Mononuclear cell (primary cell): Measurements from ENCODE around the gene SCCPDH. TPM values are rescaled to one million over a fixed set of nuclear protein-coding genes. Genes with fewer than 3 reads are reported as not detected.

Source experiments
- H3K27me3 ChIP-seq: 2 replicates; pipeline ENCODE4 v1.6.0; 2011; ENCODE audit warnings: low read length, control low read depth; ENCODE audit not compliant: insufficient read depth
- H3K4me1 ChIP-seq: 2 replicates; pipeline ENCODE4 v1.5.1; 2011; ENCODE audit warnings: mild to moderate bottlenecking, low read length, control low read depth; ENCODE audit not compliant: insufficient read depth
- H3K4me3 ChIP-seq: 2 replicates; pipeline ENCODE4 v1.5.1; 2011; ENCODE audit warnings: mild to moderate bottlenecking, low read length, moderate library complexity
- H3K9me3 ChIP-seq: 2 replicates; pipeline ENCODE4 v1.5.1; 2011; ENCODE audit warnings: low read depth, mild to moderate bottlenecking, control low read depth, low read length
- total RNA-seq: library from RNA; depleted of rRNA; stranded (reverse); fragments of >200 nt; gene quantifications from one replicate; pipeline ENCODE4 v1.2.3, GENCODE V29; 2012

Gene SCCPDH, protein sequence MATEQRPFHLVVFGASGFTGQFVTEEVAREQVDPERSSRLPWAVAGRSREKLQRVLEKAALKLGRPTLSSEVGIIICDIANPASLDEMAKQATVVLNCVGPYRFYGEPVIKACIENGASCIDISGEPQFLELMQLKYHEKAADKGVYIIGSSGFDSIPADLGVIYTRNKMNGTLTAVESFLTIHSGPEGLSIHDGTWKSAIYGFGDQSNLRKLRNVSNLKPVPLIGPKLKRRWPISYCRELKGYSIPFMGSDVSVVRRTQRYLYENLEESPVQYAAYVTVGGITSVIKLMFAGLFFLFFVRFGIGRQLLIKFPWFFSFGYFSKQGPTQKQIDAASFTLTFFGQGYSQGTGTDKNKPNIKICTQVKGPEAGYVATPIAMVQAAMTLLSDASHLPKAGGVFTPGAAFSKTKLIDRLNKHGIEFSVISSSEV
- 8.6 TPM for total RNA-seq

DNA sequence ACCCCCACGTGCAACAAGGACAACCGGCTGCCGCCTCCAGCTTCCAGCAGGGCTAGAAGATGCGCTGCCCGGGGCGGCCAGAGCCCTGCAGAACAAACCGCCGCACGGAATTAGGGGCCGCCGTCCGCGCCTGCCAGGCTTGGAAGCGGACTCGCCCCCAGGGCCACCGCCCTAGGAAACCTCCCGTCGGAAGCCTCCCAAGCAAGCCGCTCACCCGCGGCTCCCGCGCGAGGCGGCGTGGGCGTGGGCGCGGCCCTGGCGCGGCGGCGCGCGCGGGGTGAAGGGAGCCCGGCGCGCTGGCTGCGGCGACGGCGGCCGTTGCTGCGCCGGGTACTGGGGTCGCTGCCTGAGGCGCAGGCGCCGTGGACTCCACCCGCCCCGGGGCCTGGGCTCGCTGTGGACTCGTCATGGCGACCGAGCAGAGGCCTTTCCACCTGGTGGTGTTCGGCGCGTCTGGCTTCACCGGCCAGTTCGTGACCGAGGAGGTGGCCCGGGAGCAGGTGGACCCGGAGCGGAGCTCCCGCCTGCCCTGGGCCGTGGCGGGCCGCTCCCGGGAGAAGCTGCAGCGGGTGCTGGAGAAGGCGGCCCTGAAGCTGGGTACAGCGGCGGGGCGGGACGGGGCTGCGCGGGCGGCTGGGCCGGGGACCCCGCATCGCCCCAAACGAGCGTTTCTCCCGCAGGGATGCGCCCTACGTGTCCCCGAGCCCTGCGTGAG is at the start of gene SCCPDH:
Gene SCCPDH (plus strand): TSS at position 394 of the 715 bp plus-strand sequence. CDS start 14 bp downstream, at position 408.
- H3K4me3 ChIP-seq: peak within 1 kb of the TSS; percentile 62
- H3K4me1 ChIP-seq: peaks cover 33% of the 10 kb centered on the region
- H3K9me3 ChIP-seq: no peaks in the 10 kb centered on the region
- no peaks in the 10 kb centered on the region for H3K27me3 ChIP-seq

DNA sequence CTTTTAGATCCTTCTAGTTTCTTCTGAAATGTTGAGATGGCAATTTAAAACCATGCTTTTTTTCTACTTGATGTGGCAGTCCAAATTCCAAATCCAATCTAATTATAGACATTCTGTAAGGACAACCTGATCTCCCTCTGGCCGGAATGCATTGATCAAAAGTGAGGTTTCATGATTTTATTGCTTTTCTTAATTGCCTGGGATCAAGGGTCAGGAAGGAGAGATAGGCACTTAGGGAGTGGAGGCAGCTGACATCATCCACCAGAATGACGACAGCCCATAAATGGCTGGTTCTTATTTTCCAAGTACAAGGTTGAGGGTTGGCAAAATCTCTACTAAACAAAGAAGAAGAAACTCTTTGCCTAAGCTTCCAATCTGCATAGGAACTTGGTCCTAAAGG is 46.4 kb upstream of the SCCPDH start:
- Histone ChIP-seq H3K4me3 (no peak overlapping the region), H3K9me3 (no peaks in the 10 kb centered on the region), H3K4me1 (no peaks in the 10 kb centered on the region), H3K27me3 (no peaks in the 10 kb centered on the region)

DNA sequence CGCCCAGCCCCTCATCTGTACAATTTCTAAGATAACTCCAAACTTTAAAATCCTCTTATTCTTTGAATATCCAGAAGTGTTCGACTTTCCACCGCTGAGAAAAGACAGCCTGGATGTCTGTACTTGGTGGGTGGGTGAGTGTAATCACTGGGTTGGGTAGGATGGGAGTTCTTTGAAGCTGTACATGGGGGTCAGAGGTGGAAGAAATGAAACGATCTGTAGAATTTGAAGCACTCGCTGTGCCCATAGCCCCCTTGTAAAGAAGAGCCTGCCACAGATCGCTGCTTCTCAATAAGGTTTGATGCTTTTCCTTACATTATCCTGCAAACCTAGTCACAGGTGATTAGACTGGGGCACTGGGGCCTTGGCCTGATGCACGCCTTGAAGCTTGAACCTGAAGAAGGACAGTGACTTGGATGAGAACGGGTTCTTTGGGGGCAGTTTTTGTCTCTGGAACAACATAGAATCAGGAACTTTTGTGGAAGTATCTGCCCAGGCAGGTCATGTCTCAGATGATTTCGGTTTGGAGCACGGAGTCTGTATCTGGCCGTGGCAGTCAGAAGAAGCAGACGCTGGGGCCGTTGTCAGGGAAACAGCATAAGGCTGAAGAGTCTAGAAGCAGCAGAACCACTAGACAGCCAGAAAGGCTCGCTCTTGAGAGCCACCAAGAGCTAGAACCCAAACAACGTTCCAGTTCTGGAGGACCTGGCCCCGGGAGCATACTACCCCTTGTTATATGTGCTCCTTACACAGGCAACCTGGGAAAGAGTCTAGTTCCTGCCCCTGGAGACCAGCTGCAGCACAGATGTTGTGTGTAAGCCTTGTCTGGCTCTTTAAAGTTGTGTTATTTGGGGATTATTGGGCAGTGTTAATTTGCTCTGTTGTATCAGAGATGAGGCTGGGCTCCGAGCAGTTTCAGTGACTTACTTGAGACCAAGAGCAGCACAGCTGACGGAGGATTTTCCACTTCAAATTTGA is 45.1 kb upstream of the SCCPDH start:
- Histone ChIP-seq H3K9me3 (no peaks in the 10 kb centered on the region), H3K4me1 (no peaks in the 10 kb centered on the region), H3K27me3 (no peaks in the 10 kb centered on the region), H3K4me3 (no peak overlapping the region)

DNA sequence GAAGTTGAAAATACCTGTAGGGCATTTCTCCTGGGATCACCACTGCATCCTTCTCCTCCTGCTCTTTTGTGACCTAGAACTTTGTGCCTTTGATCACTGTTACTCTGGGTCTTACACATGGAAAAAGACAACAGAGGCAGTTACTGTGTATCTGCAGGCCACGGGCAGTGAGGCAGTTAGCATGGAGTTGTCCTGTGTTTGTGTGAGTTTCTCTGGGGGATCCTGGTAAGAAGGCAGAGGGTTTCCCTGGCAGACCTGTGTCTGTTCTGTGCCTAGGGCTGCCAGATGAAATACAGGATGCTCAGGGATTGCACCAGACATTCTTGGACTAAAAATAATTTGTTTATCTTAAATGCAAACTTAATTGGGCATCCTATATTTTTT is 44.4 kb upstream of the SCCPDH start:
- Histone ChIP-seq H3K9me3 (no peaks in the 10 kb centered on the region), H3K27me3 (no peaks in the 10 kb centered on the region), H3K4me3 (no peak overlapping the region), H3K4me1 (no peaks in the 10 kb centered on the region)

DNA sequence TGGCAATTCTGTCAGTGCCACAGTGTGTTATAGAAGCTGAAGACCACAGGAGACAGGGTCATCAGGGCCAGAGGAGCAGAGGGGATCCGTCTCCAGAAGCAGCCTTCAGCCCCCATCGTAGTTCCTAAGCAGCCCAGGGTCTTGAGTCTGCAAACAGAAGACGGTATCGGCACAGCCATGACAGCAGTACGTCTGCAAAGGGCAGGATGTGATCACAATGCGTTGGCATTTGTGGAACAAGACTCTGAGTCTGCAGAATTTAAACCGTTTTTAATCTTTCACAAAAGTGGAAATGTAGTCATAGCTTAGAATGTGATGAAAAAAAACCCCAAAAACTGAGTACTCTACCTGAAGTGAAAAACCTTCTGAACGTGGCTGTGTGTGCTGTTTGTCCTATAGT is 44.0 kb upstream of the SCCPDH start:
- Histone ChIP-seq H3K4me3 (no peak overlapping the region), H3K9me3 (no peaks in the 10 kb centered on the region), H3K4me1 (no peaks in the 10 kb centered on the region), H3K27me3 (no peaks in the 10 kb centered on the region)

DNA sequence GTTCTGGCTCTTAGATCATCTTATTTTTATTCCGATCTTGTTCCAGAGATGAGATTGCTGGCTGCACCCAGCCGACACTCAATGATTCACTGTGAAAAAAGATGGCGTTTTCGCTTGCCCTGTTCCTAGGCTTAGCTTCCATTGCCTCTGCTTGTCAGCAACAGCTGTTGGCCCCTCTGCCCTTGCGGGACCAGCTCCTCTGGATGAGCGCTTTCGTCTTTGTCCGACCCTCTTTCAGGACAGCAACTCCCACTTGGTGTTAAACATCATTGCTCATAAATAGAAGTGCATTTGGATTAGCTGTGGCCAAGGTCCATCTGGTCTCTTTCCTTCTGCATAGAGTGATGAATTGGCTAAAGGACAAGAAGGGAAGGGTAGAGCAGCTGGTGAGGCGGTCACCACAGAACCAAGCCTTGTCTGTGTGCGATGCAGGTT is 43.5 kb upstream of the SCCPDH start:
- no peak overlapping the region for H3K4me3 ChIP-seq
- H3K4me1 ChIP-seq: no peaks in the 10 kb centered on the region
- no peaks in the 10 kb centered on the region for H3K27me3 ChIP-seq
- no peaks in the 10 kb centered on the region for H3K9me3 ChIP-seq

DNA sequence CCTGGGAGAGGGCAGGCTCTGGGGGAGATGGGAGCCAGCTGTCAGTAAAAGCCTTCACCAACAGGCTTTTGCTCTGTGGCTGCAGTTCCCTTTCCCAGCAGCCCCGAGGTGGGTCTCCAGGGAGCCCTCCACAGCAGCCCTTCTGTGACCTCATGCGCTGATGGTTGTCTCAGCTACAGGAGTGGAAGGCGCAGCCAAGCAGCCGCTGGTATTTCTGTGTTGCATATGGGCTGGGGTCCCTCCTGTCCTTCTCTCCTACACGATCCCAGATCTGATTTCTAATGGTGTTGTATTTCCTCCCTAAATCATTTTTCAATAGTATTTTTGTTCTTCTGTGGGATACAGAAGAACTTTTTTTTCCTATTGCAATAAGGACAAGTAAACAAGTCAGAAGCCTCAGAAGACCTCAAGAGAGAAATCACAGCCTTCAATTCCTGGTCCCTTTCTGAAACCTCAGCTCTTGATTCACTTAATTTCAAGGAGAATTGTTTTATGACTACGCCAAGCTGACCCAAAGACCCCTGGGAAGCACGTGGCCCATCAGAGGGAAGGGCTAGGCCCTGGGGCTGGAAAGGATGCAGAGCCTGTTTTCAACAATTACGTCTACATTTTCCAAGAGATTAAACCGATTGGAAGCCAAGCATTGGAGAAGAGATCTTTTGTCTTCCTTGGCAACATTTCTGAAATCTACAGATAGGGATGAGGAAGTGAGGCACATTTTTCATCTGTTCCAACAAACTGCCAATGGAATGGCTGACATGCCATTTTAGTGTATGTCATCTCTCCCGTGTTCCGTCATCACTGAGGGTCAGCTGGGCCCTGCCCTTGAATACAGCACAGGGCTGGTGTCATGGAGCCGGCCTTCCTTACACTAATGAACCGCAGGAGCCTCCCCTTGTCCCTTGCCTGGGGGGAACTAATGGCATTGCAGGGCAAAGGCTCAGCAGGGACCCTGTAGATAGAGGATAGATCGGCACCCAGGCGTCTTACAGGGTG is 42.0 kb upstream of the SCCPDH start:
- H3K4me3 ChIP-seq: no peak overlapping the region
- H3K9me3 ChIP-seq: no peaks in the 10 kb centered on the region
- no peaks in the 10 kb centered on the region for H3K27me3 ChIP-seq
- no peaks in the 10 kb centered on the region for H3K4me1 ChIP-seq

DNA sequence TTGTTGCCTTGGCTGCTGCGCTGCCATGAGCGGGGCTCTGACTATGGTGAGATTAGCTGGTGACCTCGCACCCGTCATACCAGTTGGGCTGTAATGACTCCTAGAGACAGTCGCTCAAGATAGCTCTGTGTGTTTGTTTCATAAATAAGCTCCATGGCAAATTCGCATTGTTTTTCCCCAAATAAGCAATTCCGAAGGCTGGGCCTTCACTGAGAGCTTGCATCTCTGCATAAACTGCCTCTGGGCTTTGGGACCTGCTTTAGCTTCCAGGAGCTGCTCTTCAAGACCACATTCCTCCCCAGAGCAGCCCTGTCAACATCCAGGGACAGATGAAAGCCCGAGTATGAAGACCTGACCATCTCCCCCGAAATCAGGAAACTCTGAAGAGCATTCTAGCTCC is 40.7 kb upstream of the SCCPDH start:
- H3K9me3 ChIP-seq: no peaks in the 10 kb centered on the region
- H3K4me1 ChIP-seq: no peaks in the 10 kb centered on the region
- H3K4me3 ChIP-seq: no peak overlapping the region
- H3K27me3 ChIP-seq: no peaks in the 10 kb centered on the region

DNA sequence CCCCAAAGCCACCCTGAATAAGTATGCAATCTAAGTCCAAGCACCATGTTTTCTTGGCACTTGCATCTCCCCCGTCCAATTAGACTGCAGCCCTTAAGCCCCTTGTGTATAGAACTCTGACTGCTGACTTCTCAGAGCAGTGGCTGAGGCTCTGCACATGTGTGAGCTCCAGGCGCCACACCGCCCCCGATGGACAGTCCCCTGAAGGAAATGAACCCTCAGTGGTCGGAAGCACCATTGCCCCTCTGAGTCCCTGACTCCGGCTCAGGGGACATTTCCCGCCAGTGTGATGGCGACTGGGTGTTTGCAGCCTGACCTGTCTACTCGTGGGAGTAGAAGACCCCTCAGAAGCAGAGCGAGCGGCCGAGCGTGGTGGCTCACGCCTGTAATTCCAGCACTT is 37.2 kb upstream of the SCCPDH start:
- H3K27me3 ChIP-seq: no peaks in the 10 kb centered on the region
- peaks cover 7% of the 10 kb centered on the region for H3K4me1 ChIP-seq
- no peaks in the 10 kb centered on the region for H3K9me3 ChIP-seq
- H3K4me3 ChIP-seq: no peak overlapping the region

DNA sequence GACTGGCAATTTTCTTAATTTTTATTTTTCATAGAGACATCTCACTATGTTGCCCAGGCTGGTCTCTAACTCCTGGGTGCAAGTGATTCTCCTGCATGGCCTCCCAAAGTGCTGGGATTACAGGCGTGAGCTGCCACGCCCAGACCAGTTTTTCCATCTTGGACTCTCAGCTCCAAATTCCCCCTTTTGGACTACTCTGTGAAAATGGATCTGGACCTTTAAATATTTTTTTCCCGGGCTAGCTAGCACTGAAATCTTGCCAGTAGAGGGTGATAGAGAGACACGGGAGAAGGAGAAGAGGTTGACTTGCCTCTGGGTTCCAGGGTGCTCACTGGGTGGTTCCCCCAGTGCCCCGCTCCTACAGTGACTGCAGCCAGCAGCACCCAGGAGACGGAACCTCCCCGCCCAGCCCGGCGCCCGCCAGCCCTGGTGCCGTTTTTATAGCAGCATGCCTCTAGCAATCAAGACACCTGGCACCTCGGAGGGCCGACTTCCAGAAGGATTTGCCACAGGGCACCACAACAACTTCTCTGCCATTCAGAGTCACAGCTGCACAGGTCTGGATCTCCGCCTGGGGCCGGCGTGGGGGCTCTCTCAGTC is 34.7 kb upstream of the SCCPDH start:
- no peak overlapping the region for H3K4me3 ChIP-seq
- H3K4me1 ChIP-seq: peaks cover 7% of the 10 kb centered on the region
- H3K9me3 ChIP-seq: no peaks in the 10 kb centered on the region
- H3K27me3 ChIP-seq: no peaks in the 10 kb centered on the region

DNA sequence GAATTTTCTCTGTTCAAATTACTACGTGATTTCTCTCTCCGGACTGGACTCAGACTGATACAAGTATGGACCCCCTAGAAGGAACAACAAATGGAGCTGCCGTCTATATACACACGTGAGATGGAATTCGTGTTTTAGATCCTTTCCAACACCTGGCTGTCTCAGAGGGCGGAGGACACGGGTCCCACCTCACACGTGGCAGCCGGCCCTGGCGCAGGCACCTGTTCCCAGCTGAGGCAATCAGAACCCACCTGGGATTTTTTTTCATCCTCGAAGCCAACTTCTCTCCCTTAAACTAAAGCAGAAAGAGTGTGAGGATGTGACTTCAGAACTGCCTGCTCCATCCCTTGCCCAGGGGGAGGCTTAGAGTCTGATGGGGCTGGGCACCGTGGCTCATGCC is 34.1 kb upstream of the SCCPDH start:
- Histone ChIP-seq H3K9me3 (no peaks in the 10 kb centered on the region), H3K27me3 (no peaks in the 10 kb centered on the region), H3K4me1 (peaks cover 7% of the 10 kb centered on the region), H3K4me3 (no peak overlapping the region)

DNA sequence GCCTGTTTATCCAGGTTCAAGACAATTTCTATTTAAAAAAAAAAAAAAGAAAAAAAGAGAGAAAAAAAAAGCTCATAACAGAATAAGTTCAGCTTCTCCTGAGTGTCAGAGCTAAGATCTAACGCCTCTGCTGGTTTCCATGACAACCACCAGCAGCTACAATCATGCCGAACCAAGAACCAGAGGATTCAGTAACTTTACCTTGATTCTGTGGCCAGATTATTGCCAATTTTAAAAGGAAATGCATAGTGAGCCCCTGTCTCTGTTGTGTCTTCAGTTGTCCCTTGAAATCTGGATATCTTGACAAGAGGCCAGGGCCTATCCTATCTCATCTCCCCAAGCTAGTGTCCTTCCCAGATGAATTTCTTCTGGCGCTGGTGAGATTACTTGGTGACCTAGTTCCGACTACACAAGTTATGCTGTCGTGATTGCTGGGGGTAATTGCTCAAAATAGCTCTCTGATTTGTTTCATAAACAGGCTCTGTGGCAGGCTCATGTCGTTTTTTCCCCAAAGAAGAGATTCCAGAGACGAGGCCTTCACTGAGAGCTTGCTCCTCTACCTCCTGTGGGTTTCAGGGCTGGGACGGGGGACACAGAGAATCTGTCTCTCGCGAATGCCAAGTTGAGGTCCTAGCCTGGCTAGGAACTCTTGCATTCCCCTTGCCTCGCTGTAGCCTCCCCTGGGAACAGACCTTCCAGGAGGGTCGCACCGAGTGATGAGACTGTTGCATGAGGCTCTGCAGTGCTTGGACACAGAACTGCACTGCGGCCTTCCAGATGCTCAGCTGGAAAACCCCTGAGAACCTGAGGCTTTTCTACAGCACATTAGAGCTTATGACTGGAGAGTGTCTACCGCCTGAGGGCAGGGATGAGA is 32.4 kb upstream of the SCCPDH start:
- Histone ChIP-seq H3K4me3 (no peak overlapping the region), H3K9me3 (no peaks in the 10 kb centered on the region), H3K4me1 (peaks cover 7% of the 10 kb centered on the region), H3K27me3 (no peaks in the 10 kb centered on the region)
